ENCODE results near the gene TOMM22. TPM values are rescaled to one million over a fixed set of nuclear protein-coding genes. Genes with fewer than 3 reads are reported as not detected.

The TOMM22 gene
- total RNA-seq, 1 donor from 2014 or later: 55.7 TPM

DNA sequence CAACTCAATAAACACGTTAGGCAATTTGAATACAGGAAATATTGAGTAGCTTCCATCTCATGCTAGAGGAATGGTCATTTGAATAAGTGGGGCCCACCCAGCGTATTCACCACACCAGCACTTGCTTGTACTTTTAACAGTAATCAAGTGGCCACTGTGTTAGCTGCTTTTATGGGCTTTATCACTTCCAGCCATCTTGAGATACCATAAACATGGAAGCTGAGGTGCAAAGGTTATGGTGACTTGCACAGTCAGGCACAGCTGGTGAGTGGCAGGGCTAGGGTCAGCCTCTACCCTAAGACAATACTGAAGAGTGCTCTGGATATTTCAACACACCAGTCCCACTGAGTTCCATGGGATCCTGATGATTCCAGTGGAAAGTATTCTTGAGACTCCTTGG lies 12.3 kb downstream of the TOMM22 start:
- intact Hi-C loops (cut with DNase I): no loop called here
- DNase-seq (ENCODE audit: low spot score): no peak

DNA sequence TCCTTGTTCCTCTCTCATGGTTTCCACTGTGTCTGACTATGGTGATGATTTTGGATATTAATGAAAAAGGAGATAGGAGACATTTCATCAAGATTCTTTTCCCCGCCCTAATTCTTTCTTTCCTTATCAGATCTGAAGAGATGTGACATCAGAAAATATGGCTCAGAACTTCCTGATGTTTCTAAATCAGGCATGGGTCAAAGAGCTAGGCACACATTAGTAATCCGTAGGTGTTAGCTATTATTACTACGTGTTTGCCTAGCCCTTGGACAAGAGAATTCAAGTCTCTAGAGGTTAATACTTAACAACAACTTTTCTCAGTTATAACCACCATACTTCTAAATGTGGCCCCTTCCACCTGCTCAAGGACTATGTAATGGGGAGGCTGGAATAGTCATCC lies 13.2 kb downstream of the TOMM22 start:
- no peak for DNase-seq (ENCODE audit: low spot score)
- intact Hi-C loops (cut with DNase I): no loop called here

DNA sequence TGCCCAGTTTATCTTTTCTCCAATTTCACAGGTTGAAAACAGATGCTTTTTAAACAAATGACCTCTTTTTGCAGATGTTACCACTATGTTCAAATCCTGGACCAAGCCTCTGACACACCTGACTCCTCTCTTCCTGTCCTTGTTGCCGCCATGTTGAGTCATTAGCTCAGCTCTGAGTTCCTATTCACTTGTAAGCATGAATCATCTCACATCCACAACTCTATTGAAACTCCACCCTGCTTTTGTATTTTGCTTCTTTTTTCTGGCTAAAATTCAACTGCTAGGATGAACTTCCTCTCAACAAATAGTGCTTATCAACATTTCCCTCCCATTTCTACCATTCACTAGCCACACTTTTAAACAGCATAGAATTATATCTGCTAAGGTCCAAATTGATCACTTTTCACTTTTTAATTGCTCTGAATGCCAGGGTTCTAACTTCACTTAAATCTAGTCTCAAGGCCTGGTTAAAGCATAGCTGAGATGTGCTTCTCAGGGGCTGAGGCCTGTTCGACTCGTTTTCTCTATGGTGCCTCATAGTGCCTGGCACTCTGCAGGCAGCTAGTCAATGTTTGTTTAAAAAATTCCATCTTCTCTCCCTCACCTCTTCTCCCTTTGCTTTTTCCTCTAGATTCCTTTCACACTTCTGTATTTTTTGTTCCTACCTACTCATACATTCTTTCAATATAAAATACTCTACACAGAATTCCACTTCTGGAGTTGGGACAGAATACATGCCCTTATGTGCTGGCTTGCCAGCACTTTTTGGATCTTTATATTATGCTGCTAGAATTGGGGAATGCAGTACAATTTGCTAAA lies 15.1 kb downstream of the TOMM22 start:
- no peak for DNase-seq (ENCODE audit: low spot score)
- intact Hi-C loops (cut with DNase I): no loop called here

DNA sequence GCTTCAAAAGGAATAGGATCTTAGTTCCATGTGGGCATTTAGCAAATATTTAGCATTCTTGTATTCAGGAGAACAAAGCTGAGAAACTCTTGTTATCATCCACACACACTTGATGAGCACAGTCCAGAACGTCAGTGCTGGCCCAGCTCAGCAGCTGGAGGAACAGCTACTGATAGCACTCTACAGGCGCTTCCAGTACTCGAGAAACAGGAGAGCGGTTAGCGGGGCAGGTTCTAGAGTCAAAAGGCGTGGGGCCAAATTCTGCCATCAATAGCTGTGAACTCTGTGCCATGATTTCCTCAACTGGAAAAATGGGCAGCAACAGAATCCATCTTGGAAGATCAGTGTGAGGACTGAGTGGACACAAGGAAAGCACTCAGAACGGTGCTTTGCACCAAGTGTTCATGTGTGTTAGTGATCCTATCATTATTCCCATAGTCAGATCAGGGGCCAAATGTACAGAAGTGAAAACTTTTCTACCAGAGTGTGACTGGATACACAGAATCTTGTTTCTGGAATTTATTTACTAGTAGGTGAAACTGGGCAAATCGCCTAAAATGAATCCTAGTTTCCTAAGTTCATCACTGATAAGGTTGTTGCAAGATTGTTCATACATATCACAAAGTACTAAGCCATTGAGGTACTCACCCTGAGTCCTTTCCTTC lies 15.8 kb downstream of the TOMM22 start:
- DNase-seq (ENCODE audit: low spot score): no peak
- intact Hi-C loops (cut with DNase I): no loop called here

DNA sequence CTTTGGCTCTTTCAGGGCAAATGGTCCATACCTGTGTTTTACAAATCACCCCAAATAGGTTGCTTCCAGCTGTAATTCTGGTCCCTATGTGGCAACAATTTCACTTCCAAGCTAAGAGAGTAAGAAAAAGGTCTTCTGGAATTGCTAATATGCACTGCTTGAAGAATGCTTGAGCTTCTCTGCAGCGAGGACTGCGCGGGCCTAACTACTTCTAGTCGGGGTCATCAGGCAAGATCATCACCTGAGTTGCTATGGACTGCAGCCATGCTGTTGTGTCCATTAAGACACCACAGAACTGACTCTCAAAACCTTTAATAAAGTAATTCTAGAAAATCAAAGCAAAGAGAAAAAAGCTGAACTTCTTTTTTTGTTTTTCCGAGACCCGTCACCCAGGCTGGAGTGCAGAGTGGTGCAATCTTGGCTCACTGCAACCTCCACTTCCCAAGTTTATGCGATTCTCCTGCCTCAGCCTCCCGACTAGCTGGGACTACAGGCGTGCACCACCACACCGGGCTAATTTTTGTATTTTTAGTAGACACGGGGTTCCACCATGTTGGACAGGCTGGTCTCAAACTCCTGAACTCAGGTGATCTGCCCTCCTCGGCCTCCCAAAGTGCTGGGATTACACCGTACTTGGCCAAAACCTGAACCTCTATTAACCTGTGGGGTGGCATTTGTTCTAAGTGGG lies 16.8 kb downstream of the TOMM22 start:
- DNase-seq (ENCODE audit: low spot score): no peak
- intact Hi-C loops (cut with DNase I): no loop called here

DNA sequence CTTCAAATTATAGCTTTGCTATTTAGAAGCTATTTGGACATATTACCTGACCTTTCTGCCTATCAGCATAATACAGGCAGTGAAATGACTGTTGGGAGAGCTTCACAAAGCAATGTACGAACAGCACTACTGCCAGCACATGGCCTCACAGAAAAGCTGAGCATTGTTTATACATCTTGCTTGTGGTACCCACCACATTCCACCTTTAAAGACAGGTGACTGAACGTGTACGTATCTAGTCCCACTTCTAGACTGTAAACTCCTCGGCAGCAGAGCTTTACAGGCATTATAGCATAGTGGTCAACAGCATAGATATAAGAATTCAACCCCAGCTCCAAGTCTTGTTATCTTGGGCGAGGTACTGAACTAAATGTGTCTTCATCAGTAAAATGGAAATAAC lies 17.4 kb downstream of the TOMM22 start:
- intact Hi-C loops (cut with DNase I): no loop called here
- DNase-seq (ENCODE audit: low spot score): no peak

DNA sequence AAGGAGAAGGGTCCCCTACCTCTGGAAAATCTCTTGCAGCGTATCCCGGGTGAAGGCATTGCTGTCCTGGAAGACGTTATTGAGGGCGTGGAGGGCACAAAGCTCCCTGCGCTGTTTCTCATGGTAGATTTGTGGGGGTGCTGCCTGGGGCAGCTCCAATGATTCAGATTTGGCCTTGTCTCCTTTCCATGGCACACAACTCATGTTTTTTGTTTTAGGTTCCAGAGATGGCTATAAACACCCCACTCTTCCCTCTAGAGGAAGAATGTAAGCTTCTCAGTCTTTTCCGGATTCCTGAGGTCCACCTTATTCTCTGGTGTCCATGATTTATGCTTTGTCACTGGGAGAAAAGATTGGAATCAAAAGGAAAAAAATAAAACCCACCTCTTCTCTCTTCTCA lies 18.0 kb downstream of the TOMM22 start:
- DNase-seq (ENCODE audit: low spot score): no peak
- intact Hi-C loops (cut with DNase I): loop anchor here (5.0 kb wide), 1 partner anchor 58 kb away; the partner anchor contains the start of gene SUN2

DNA sequence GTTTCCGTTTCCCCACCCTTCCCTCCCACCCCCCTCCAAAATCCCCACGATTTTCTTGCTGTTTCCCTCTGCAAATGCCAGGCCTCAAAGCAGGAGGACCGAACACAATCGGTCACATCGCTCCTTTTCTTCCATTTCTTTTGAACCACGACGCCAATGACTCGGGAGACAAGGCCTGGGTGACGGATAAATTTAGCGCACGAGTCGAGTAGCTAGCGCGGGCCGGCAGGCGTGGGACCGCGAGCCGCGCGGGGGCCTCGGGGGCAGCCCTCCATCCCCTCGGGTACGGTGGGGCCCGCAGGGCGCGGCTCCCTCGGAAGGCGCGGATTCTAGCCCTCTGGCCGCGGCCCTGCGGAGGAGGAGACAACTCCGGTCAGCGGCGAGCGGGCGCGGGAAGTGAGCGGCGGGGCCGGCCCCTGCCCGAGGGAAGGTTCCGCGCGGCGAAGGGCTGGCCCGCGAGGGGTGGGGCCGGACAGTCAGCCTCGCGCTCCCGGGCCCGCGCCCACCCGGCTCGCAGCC lies 18.6 kb downstream of the TOMM22 start:
- intact Hi-C loops (cut with DNase I): loop anchor here (5.0 kb wide), 1 partner anchor 57 kb away; the partner anchor contains the start of gene SUN2
- DNase-seq (ENCODE audit: low spot score): peak; percentile 87

DNA sequence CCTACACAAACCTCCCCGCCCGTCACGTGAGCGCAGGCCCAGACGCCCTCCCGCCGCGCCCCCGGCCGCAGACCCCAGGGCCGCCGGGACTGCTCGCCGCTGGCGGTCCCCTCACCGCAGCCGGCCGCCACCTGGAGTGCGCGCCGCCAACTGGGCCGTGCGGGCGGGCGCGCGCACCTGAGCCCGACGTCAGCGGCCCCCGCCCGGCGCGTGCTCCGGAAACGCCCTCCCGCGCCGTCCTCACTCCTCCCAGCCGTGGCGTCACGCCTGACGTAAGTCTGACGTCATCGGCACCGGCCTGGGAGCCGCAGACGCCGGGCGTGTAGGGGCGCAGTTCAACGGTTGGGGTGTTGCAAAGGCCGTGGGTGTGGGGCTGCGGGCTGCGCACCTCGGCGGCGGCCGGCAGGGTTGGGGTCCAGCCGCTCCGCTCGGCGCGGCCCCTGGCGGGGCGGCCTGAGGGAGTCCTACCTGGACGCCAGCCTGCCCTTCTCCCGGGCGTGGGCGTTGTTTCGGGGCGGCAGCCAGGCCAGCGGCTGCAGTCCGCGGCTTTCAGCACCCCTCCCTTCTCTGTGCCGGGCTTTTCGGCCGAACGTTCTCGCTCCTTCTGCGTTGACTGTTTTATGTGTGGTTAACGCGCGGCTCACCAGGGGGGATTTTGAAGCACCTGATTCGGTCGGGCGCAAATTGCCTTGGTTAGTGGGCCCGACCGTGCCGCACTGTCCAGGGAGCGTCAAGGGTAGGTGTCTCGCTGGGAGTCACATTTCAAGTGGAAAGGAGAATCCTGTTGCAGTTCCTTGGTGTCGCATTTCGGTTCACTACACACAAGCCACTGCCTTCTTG lies 19.3 kb downstream of the TOMM22 start, which contains the start of gene JOSD1:
Gene JOSD1 (minus strand): TSS at position 155 of the 840 bp plus-strand sequence. CDS start 956 bp downstream, outside the sequence.
- intact Hi-C loops (cut with DNase I): loop anchor here (5.0 kb wide), 1 partner anchor 56 kb away; the partner anchor contains the start of gene SUN2
- peak; percentile 99 for DNase-seq (ENCODE audit: low spot score)

DNA sequence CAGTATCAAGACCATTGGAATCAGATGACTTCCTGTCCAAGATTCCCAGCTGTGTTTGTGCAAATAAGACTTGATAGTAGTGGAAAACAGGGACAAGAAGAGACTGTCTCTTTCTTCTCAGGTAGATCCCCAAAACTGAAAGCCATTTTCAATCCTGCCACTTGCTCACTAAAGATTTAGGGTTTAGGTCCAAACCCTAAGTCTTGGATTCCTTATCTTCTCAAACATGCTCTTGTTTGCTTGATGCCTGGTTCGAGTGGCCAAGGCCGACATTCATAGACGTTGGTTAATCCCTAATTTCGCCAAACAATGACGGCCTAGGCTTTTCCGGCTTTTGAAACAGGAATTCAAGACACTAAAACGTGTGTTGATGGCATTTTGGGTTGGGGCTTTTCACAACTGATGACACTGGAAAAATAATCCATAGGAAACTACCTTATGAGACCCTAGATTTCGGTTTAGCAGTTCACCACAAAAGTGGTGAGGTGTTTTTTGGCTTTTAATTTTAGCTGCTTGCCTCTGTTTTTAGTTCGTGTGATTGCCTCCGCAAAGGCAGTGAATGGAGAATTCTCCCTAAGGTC lies 23.0 kb downstream of the TOMM22 start:
- peak; percentile 44 for DNase-seq (ENCODE audit: low spot score)
- intact Hi-C loops (cut with DNase I): loop anchor here (5.0 kb wide), 1 partner anchor 53 kb away; the partner anchor contains the start of gene SUN2

DNA sequence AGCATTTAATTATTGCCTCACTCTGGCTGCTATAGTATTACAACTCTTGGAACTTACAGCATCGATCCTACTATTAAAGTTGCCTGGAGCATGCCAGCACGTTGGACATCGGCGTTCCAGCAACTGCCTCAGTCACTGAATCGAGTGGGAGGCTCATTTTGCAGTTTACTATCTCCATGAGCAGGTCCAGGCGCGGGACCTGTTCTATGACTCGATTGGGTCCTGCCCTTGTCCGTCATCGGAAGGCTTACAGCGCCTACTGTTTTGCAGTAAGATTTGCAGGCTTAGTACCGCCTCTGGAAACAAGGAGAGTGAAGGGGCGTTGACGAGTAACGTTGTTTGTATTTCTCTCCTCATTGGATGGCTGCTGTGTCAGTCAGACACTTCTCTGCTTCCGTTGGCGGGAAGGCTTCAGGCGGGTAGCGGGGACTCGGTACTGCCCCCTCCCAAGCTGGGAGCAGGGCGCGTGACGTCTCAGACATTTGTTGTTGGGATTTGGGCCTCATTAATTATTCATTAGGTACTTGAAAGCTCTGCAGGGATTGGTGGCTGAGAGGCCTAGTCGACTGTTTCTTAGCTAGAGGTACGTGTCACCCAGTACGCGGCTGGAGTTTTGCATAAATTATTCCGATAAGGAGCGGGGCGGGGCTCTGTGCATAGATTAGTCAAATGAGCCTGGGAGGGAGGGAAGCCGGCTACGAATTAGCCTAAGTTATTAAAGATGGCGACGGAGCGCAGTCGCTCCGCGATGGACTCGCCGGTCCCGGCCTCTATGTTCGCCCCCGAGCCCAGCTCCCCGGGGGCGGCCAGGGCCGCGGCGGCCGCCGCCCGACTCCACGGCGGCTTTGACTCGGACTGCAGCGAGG lies 23.7 kb downstream of the TOMM22 start, which contains the start of gene GTPBP1:
Gene GTPBP1 (plus strand): TSS at position 710 of the 866 bp plus-strand sequence. CDS start 12 bp downstream, at position 722.
- DNase-seq (ENCODE audit: low spot score): peak; percentile 99
- intact Hi-C loops (cut with DNase I): no loop called here

DNA sequence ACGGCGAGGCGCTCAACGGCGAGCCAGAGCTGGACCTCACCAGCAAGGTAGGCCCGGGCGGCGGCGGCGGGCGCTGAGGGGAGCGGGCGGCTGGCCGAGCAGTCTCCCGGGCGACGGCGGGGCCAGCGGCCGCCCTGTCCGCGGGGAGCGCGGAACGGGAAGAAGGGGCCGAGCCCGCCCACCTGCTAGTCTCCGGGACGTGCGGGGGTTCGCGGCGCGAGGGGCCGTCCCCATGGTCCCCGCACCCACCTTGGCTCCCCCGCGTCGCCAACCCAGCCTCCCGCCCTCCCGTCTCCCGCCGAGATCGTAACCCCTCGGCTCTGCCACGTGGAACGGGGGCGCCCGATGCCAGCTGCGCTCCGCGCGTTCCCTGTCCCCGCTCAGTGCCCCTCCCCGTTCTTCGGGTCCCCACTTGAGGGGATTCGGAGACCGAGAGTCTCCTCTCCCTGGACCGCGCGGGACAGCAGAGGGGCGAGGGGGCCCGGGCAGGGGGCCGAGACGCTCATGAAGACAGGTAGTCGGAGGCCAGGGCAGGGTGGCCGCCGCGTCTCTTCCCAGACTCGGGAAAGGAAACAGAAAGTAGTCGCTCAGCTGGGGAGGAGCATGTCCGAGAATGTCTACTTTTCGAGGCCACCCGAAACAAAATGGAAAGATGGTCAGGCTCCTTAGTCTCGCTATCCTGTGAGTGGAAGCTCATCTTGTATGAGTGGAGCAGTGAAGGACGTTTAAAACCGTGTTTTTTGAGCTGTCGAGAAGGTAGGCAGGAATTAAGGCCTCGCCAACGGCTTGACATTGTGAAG lies 24.5 kb downstream of the TOMM22 start:
- intact Hi-C loops (cut with DNase I): no loop called here
- peak; percentile 84 for DNase-seq (ENCODE audit: low spot score)

DNA sequence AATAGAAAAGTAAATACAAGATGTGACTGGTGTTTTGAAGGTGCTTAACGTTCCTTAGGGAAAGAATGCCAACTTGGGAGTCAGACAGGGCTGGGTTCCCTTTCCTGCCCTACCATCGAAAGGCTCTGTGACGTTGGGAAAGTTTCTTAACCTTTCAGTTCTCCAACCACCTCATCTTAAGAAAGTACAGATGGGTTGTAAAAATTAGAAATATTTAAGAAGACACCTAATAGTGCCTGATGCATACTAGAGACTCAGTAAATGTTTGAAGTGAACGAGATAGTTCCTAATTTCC lies 25.1 kb downstream of the TOMM22 start:
- no peak for DNase-seq (ENCODE audit: low spot score)
- intact Hi-C loops (cut with DNase I): no loop called here

DNA sequence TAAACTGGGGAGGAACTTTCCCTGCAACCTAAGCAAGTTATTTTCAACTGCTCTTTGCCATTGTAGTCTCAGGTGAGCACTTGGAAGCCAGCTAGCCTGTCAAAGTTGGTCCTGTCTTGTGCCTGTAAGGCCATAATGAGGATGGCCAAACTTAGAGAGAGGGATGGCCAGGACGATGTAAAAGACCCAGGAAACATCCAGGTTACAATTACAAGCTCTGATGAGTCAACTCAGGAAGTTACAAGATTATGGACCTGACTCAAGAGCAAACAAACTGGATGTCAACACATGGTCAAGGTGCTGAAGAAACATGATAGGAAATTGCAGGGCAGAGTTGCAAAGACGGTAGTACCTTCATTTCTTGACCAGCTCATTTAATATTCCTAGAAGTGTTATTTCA lies 25.6 kb downstream of the TOMM22 start:
- intact Hi-C loops (cut with DNase I): no loop called here
- DNase-seq (ENCODE audit: low spot score): no peak

DNA sequence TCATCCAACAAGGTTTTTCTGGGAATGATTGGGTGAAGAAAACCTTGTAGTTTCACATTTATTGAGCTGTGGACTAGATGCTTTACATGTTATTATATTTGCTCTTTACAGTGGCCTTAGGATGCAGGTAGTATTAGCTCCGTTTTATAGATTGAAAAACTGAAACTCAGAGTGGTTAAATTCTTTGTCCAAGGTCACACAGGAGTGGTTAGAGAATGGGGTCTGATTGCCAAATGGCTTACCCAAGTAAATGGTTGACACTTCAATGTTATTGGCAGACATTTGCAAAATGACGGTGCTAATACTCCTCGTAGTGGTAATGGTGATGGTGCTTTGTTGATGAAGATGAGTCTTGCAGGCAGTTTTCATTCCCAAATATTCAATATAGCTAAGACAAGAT lies 26.2 kb downstream of the TOMM22 start:
- intact Hi-C loops (cut with DNase I): no loop called here
- no peak for DNase-seq (ENCODE audit: low spot score)

DNA sequence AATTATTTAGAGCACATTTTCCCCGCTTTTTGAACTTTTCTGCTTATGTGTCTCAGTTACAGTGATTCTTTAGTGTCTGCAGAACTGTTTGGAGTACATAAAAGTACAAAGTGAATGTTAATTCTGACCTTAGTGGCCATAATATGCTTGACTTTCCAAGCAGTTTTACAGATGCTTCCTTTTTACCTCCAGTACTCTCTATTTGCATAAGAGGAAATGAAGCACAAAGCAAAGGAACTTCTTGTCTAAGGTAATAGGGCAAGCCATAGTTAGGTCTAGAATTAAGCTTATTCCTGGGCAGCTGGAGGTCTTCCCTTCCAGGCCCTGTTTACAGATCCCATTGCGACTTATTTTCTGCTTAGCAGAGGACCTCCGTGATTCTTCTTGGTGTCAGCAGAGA lies 27.5 kb downstream of the TOMM22 start:
- intact Hi-C loops (cut with DNase I): no loop called here
- DNase-seq (ENCODE audit: low spot score): no peak

DNA sequence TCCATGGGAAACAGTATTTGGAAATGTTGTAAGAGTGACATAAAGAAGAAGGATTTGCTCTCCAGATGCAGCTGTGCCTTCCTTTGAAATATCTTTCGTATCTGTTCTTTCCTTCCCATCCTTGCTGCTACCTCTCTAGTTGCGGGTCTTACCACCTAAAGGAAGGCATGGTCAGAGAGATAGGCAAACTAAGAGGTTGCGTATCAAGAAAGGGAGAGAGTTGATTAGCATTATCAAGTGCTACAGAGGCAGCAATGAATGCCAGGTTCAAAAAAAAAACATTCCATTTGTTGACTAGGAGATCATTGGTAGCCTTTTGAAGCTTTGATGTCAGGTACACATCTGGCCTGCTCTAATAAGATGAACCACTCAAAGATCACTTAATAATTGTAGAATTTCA lies 28.6 kb downstream of the TOMM22 start:
- DNase-seq (ENCODE audit: low spot score): no peak
- intact Hi-C loops (cut with DNase I): no loop called here
